ENCODE data around the gene SERPINB10. TPM values are rescaled to one million over a fixed set of nuclear protein-coding genes. Genes with fewer than 3 reads are reported as not detected.

The SERPINB10 gene
- total RNA-seq, 1 experiment from 2014 or later = not detected

DNA sequence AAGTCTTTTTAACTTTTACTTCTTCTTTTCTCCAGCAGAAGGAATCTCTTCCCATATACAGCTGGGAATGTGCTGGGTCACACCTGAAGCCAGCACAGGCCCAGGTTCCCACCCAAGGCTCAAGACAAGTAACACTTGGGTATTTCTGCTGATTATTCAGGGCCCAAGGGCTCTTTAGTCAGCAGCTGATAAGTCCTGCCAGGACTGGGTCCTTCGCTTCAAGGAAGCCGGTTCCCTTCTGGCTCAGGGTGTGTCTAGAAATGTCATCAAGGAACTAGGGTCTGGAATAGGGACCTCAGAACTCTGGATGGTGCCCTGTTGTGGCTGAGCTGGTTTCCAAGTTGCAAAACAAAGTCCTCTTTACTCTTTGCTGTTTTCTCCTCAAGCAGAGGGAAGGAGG is 47.2 kb upstream of the SERPINB10 start (continued):
- TF ChIP-seq, protein P1, sequence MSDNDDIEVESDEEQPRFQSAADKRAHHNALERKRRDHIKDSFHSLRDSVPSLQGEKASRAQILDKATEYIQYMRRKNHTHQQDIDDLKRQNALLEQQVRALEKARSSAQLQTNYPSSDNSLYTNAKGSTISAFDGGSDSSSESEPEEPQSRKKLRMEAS (IDR thresholded peaks at IDR 0.05) = no peak
- TF ChIP-seq ZNF274 (IDR thresholded peaks at IDR 0.05; ENCODE audit: low read depth, low read length) = no peak

GRCh38 chr18:63867368-63868125 is 40.2 kb upstream of the SERPINB10 start:
- Histone ChIP-seq H3K4me1 (ENCODE audit: control insufficient read depth in 1 of 2, insufficient read depth in 2 of 2, low read length in 2 of 2) (no peaks in the 10 kb centered on the region), H3K27ac (ENCODE audit: low read depth, low read length) (no peak overlapping the region), H3K4me2 (ENCODE audit: low read length) (no peak overlapping the region), H3K4me3 (replicated peaks in 1 of 2; ENCODE audit: low read depth in 1 of 2, low read length in 2 of 2) (no peak overlapping the region), H3K9me2 (ENCODE audit: insufficient read depth) (no peaks in the 10 kb centered on the region), H3K9ac (ENCODE audit: low read length) (no peak overlapping the region), H3K79me2 (ENCODE audit: insufficient read depth, low read length) (no peaks in the 10 kb centered on the region), H3K36me3 (ENCODE audit: control insufficient read depth in 1 of 2, insufficient read depth in 2 of 2, low read length in 2 of 2) (no peaks in the 10 kb centered on the region), H3K27me3 (ENCODE audit: insufficient read depth, low read length) (no peaks in the 10 kb centered on the region), H3K9me3 (ENCODE audit: control insufficient read depth in 1 of 2, insufficient read depth in 1 of 2, low read depth in 1 of 2, low read length in 2 of 2) (no peaks in the 10 kb centered on the region), H2AFZ (ENCODE audit: low read depth, low read length, poor library complexity, severe bottlenecking) (no peak overlapping the region), H4K20me1 (ENCODE audit: insufficient read depth) (no peaks in the 10 kb centered on the region)
- ChIA-PET RAD21 (ENCODE audit: low non-redundant PET in 1 of 2, low total read pairs in 2 of 2, uncharacterized antibody in 2 of 2, unreplicated experiment in 2 of 2) (no interaction called here), CTCF (no interaction called here), POLR2A (no interaction called here)
- TF ChIP-seq, protein P1 (IDR thresholded peaks at IDR 0.05) = no peak
- DNase-seq (ENCODE audit: low read depth, low spot score) (no peak), ATAC-seq (no peak)
- BruUV-seq (replicated peaks) = no TSS peak
- intact Hi-C loops (cut with micrococcal nuclease) = no loop called here

DNA sequence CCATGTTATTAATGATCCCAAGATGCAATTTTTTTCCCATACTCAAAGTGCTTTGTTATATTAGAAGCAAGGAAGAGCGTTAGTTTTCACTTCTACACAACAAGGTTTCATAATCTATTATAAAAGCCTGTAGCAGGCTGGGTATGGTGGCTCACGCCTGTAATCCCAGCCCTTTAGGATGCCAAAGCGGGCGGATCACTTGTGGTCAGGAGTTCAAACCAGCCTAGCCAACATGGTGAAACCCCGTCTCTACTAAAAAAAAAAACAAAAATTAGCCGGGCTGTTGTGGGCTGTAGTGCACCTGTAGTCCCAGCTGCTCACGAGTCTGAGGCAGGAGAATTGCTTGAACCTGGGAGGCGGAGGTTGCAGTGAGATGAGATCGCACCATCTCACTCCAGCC is 39.2 kb upstream of the SERPINB10 start:
- intact Hi-C loops (cut with micrococcal nuclease) = no loop called here
- POLR2A ChIA-PET = no interaction called here
- TF ChIP-seq ZFX (IDR thresholded peaks at IDR 0.05) (no peak), SIN3A (IDR thresholded peaks at IDR 0.05; ENCODE audit: low read depth) (no peak), ZNF274 (IDR thresholded peaks at IDR 0.05; ENCODE audit: low read depth, low read length) (no peak), FOSL1 (IDR thresholded peaks at IDR 0.05; ENCODE audit: low read depth) (no peak), SRF (IDR thresholded peaks at IDR 0.05; ENCODE audit: low read depth) (no peak), EGR1 (IDR thresholded peaks at IDR 0.05; ENCODE audit: low read depth) (no peak), CTCF (IDR thresholded peaks at IDR 0.05 in 2 of 3, conservative IDR thresholded peaks at IDR 0.05 in 1 of 3; ENCODE audit: borderline replicate concordance in 1 of 3, insufficient read depth in 1 of 3, low read depth in 2 of 3, low read length in 2 of 3) (no peak), POLR2AphosphoS5 (IDR thresholded peaks at IDR 0.05; ENCODE audit: low read depth, low read length) (no peak)
- TF ChIP-seq, protein P2, sequence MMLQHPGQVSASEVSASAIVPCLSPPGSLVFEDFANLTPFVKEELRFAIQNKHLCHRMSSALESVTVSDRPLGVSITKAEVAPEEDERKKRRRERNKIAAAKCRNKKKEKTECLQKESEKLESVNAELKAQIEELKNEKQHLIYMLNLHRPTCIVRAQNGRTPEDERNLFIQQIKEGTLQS (IDR thresholded peaks at IDR 0.05) = no peak
- Histone ChIP-seq H3K4me2 (ENCODE audit: low read length) (no peak overlapping the region), H3K27me3 (ENCODE audit: insufficient read depth, low read length) (no peaks in the 10 kb centered on the region), H3K27ac (ENCODE audit: low read depth, low read length) (no peak overlapping the region), H2AFZ (ENCODE audit: low read depth, low read length, poor library complexity, severe bottlenecking) (no peak overlapping the region), H3K36me3 (ENCODE audit: control insufficient read depth in 1 of 2, insufficient read depth in 2 of 2, low read length in 2 of 2) (no peaks in the 10 kb centered on the region), H3K9ac (ENCODE audit: low read length) (no peak overlapping the region), H3K4me3 (replicated peaks in 1 of 2; ENCODE audit: low read depth in 1 of 2, low read length in 2 of 2) (no peak overlapping the region), H4K20me1 (ENCODE audit: insufficient read depth) (no peaks in the 10 kb centered on the region), H3K4me1 (ENCODE audit: control insufficient read depth in 1 of 2, insufficient read depth in 2 of 2, low read length in 2 of 2) (no peaks in the 10 kb centered on the region), H3K9me3 (ENCODE audit: control insufficient read depth in 1 of 2, insufficient read depth in 1 of 2, low read depth in 1 of 2, low read length in 2 of 2) (no peaks in the 10 kb centered on the region), H3K9me2 (ENCODE audit: insufficient read depth) (no peaks in the 10 kb centered on the region), H3K79me2 (ENCODE audit: insufficient read depth, low read length) (no peaks in the 10 kb centered on the region)
- no peak for DNase-seq (ENCODE audit: low read depth, low spot score)
- ATAC-seq = no peak
- RAD21 ChIA-PET (ENCODE audit: low non-redundant PET in 1 of 2, low total read pairs in 2 of 2, uncharacterized antibody in 2 of 2, unreplicated experiment in 2 of 2) = no interaction called here
- no TSS peak for BruUV-seq (replicated peaks)
- CTCF ChIA-PET = no interaction called here
